H9 (cell line): ENCODE measurements around the gene PLB1. TPM values are rescaled to one million over a fixed set of nuclear protein-coding genes. Genes with fewer than 3 reads are reported as not detected.

Experiments used
- DNase-seq: peaks from one replicate; pipeline ENCODE4 v3.0.0-alpha.2; 2017
- H2AFZ ChIP-seq: one replicate; pipeline ENCODE4 v1.6.1; 2013; ENCODE audit warnings: mild to moderate bottlenecking, low read length, control low read depth, moderate library complexity
- H2AK5ac ChIP-seq: 2 replicates; pipeline ENCODE4 v1.6.1; 2013; ENCODE audit warnings: low read length, control low read depth, mixed read lengths; ENCODE audit not compliant: insufficient read length
- H2BK120ac ChIP-seq: one replicate; pipeline ENCODE4 v1.6.1; 2013; ENCODE audit warnings: low read depth, mild to moderate bottlenecking, low read length, control low read depth, inconsistent platforms; ENCODE audit not compliant: poor library complexity, severe bottlenecking
- H2BK12ac ChIP-seq: 2 replicates; pipeline ENCODE4 v1.6.1; 2013; ENCODE audit warnings: low read length, control low read depth, mixed read lengths, low read depth; ENCODE audit not compliant: insufficient read length
- H2BK15ac ChIP-seq: 2 replicates; pipeline ENCODE4 v1.6.1; 2013; ENCODE audit warnings: low read depth, low read length, control low read depth
- H2BK20ac ChIP-seq: one replicate; pipeline ENCODE4 v1.6.1; 2013; ENCODE audit warnings: low read depth, mild to moderate bottlenecking, low read length, control low read depth, inconsistent platforms; ENCODE audit not compliant: poor library complexity, severe bottlenecking
- H2BK5ac ChIP-seq: 2 replicates; pipeline ENCODE4 v1.6.1; 2013; ENCODE audit warnings: low read length, control low read depth, mixed read lengths; ENCODE audit not compliant: insufficient read length
- H3K14ac ChIP-seq: 2 replicates; pipeline ENCODE4 v1.6.1; 2013; ENCODE audit warnings: low read length, control low read depth; ENCODE audit not compliant: insufficient read depth
- H3K18ac ChIP-seq: 2 replicates; pipeline ENCODE4 v1.6.1; 2013; ENCODE audit warnings: low read depth, mild to moderate bottlenecking, mixed read lengths, low read length, control low read depth; ENCODE audit not compliant: insufficient read length
- H3K23ac ChIP-seq: 2 replicates; pipeline ENCODE4 v1.6.1; 2013; ENCODE audit warnings: low read length, control low read depth, mixed read lengths, low read depth; ENCODE audit not compliant: insufficient read length
- H3K23me2 ChIP-seq: 2 replicates; pipeline ENCODE4 v1.6.1; 2013; ENCODE audit warnings: low read depth, mild to moderate bottlenecking, mixed read lengths, low read length, control low read depth; ENCODE audit not compliant: insufficient read length, poor library complexity, severe bottlenecking
- H3K27ac ChIP-seq: 2 replicates; pipeline ENCODE4 v1.5.1; 2013; ENCODE audit warnings: low read length, control low read depth, mixed read lengths, low read depth; ENCODE audit not compliant: insufficient read length
- H3K27me3 ChIP-seq: 2 replicates; pipeline ENCODE4 v1.6.1; 2013; ENCODE audit warnings: low read length, control low read depth, inconsistent platforms; ENCODE audit not compliant: insufficient read depth
- H3K4ac ChIP-seq: 2 replicates; pipeline ENCODE4 v1.6.1; 2013; ENCODE audit warnings: low read depth, mild to moderate bottlenecking, control low read depth, inconsistent platforms, low read length, moderate library complexity
- H3K4me1 ChIP-seq: 2 replicates; pipeline ENCODE4 v1.6.1; 2013; ENCODE audit warnings: low read length, control low read depth, inconsistent platforms; ENCODE audit not compliant: insufficient read depth
- H3K4me2 ChIP-seq: 2 replicates; pipeline ENCODE4 v1.6.1; 2013; ENCODE audit warnings: low read length, control low read depth, mixed read lengths; ENCODE audit not compliant: insufficient read length, insufficient read depth
- H3K56ac ChIP-seq: 2 replicates; pipeline ENCODE4 v1.6.1; 2013; ENCODE audit warnings: low read depth, mild to moderate bottlenecking, mixed read lengths, low read length, control low read depth; ENCODE audit not compliant: insufficient read length
- H3K79me1 ChIP-seq: 2 replicates; pipeline ENCODE4 v1.6.1; 2013; ENCODE audit warnings: low read depth, mild to moderate bottlenecking, moderate library complexity, low read length, control low read depth, inconsistent platforms; ENCODE audit not compliant: insufficient read depth, poor library complexity, severe bottlenecking
- H3K79me2 ChIP-seq: 2 replicates; pipeline ENCODE4 v1.6.1; 2013; ENCODE audit warnings: low read length, control low read depth, inconsistent platforms; ENCODE audit not compliant: insufficient read depth
- H3K9ac ChIP-seq: 2 replicates; pipeline ENCODE4 v1.6.1; 2013; ENCODE audit warnings: low read length, control low read depth, mixed read lengths; ENCODE audit not compliant: insufficient read length; ENCODE audit errors: extremely low read depth
- H3K9me3 ChIP-seq: one replicate; pipeline ENCODE4 v1.6.1; 2013; ENCODE audit warnings: low read depth, low read length, inconsistent platforms; ENCODE audit not compliant: control insufficient read depth
- H3T11ph ChIP-seq: one replicate; pipeline ENCODE4 v1.6.1; 2013; ENCODE audit warnings: mild to moderate bottlenecking, low read length, control low read depth, inconsistent platforms
- H4K20me1 ChIP-seq: one replicate; pipeline ENCODE4 v1.6.1; 2013; ENCODE audit not compliant: control insufficient read depth, insufficient read length, insufficient read depth
- H4K5ac ChIP-seq: 2 replicates; pipeline ENCODE4 v1.6.1; 2013; ENCODE audit warnings: low read depth, mild to moderate bottlenecking, mixed read lengths, low read length, control low read depth; ENCODE audit not compliant: insufficient read length
- H4K8ac ChIP-seq: replicated peaks from 2 replicates; pipeline ENCODE4 v1.6.1; 2013; ENCODE audit warnings: low read length, control low read depth, mixed read lengths, low read depth; ENCODE audit not compliant: insufficient read length
- H4K91ac ChIP-seq: 2 replicates; pipeline ENCODE4 v1.6.1; 2013; ENCODE audit warnings: low read depth, mild to moderate bottlenecking, moderate library complexity, mixed read lengths, low read length, control low read depth; ENCODE audit not compliant: insufficient read length
- H3K27ac Mint-ChIP-seq, 3 experiments: 2 replicates in 2 of 3; 3 replicates in 1 of 3; pipeline ENCODE4 v1.8.0; 2020 to 2021; ENCODE audit warnings: mixed read lengths in 3 of 3, mild to moderate bottlenecking in 1 of 3, moderate library complexity in 1 of 3
- H3K27me3 Mint-ChIP-seq: 2 replicates; pipeline ENCODE4 v1.8.0; 2021; ENCODE audit warnings: low read depth, mild to moderate bottlenecking, moderate library complexity, mixed read lengths
- H3K36me3 Mint-ChIP-seq, 3 experiments: 2 replicates in 2 of 3; 3 replicates in 1 of 3; pipeline ENCODE4 v1.8.0; 2020 to 2021; ENCODE audit warnings: low read depth in 3 of 3, mixed read lengths in 3 of 3; ENCODE audit not compliant: insufficient read depth in 1 of 3
- H3K4me1 Mint-ChIP-seq, 2 experiments: 2 replicates each; pipeline ENCODE4 v1.8.0; 2020; ENCODE audit warnings: mixed read lengths in 2 of 2
- H3K4me3 Mint-ChIP-seq, 2 experiments: 2 replicates in 1 of 2; 3 replicates in 1 of 2; pipeline ENCODE4 v1.8.0; 2020 to 2021; ENCODE audit warnings: mild to moderate bottlenecking in 2 of 2, mixed read lengths in 2 of 2, moderate library complexity in 1 of 2
- H3K9me3 Mint-ChIP-seq, 2 experiments: 2 replicates in 1 of 2; 3 replicates in 1 of 2; pipeline ENCODE4 v1.8.0; 2020; ENCODE audit warnings: mild to moderate bottlenecking in 2 of 2, mixed read lengths in 2 of 2, moderate library complexity in 1 of 2
- CTCF ChIP-seq: fragments of 200-600 bp; sonication (generic); conservative IDR thresholded peaks from 3 replicates; pipeline ENCODE4 v1.8.0; 2021; ENCODE audit warnings: antibody characterized with exemption, mild to moderate bottlenecking
- WGBS: extraction: QIAGEN DNeasy Blood & Tissue Kit; methylation state at CpG from one replicate; pipeline ENCODE4 v1.1.7; 2013; ENCODE audit warnings: missing lambda C conversion rate, low lambda C conversion rate, mixed read lengths; ENCODE audit not compliant: insufficient read length; ENCODE audit errors: extremely low coverage; 5-methylcytosine and 5-hydroxymethylcytosine counted together
- total RNA-seq: library from RNA; stranded (reverse); gene quantifications from 2 replicates; pipeline ENCODE4 v1.2.1, GENCODE V29; 2021

PLB1 gene
- total RNA-seq, 1 experiment from 2014 or later: not detected

GRCh38 chr2:28515176-28515751, 19.4 kb downstream of the PLB1 start:
- H3K4ac ChIP-seq: no peak overlapping the region
- H3K27me3 ChIP-seq: no peaks in the 10 kb centered on the region
- no peak overlapping the region for H3K18ac ChIP-seq
- H3K27ac ChIP-seq: no peak overlapping the region
- no peak overlapping the region for H3K23ac ChIP-seq
- no peak overlapping the region for H2AFZ ChIP-seq
- WGBS: no CpG with 5 or more reads among the region's 5 CpGs
- H3K56ac ChIP-seq: no peak overlapping the region
- no peaks in the 10 kb centered on the region for H3K79me1 ChIP-seq
- H2BK5ac ChIP-seq: no peak overlapping the region
- no peak for TF ChIP-seq CTCF
- Mint-ChIP-seq H3K9me3 (peaks cover 3 to 10% of the 10 kb centered on the region in 2 experiments; a peak in 3 of 5 replicates), H3K27ac (peak overlapping the region in 1 of 3 experiments; percentile 54; a peak in 1 of 7 replicates), H3K36me3 (no peaks in the 10 kb centered on the region; a peak in 1 of 7 replicates), H3K4me3 (no peak overlapping the region), H3K27me3 (peaks cover 44% of the 10 kb centered on the region), H3K4me1 (no peaks in the 10 kb centered on the region)
- no peak for DNase-seq
- H3K23me2 ChIP-seq: no peaks in the 10 kb centered on the region
- no peak overlapping the region for H2BK15ac ChIP-seq
- no peak overlapping the region for H2BK120ac ChIP-seq
- no peak overlapping the region for H4K5ac ChIP-seq
- H2AK5ac ChIP-seq: no peak overlapping the region
- H3K9me3 ChIP-seq: no peaks in the 10 kb centered on the region
- no peak overlapping the region for H2BK12ac ChIP-seq
- no peak overlapping the region; the same call in 1 of the 2 replicates for H3K14ac ChIP-seq
- H4K20me1 ChIP-seq: no peaks in the 10 kb centered on the region
- no peaks in the 10 kb centered on the region for H3K4me1 ChIP-seq
- no peak overlapping the region for H3T11ph ChIP-seq
- H3K4me2 ChIP-seq: no peak overlapping the region
- no peak overlapping the region for H4K91ac ChIP-seq
- H3K79me2 ChIP-seq: no peaks in the 10 kb centered on the region
- no peak overlapping the region for H2BK20ac ChIP-seq
- no peak overlapping the region for H3K9ac ChIP-seq
- H4K8ac ChIP-seq: no peak overlapping the region
